HepG2 (cell line): Measurements from ENCODE around the gene HSD11B1. TPM values are rescaled to one million over a fixed set of nuclear protein-coding genes. Genes with fewer than 3 reads are reported as not detected.

Experiments
- ELF3 ChIP-seq: IDR thresholded peaks from 2 replicates; pipeline ENCODE4 v1.6.1; 2016; ENCODE audit warnings: missing genetic modification reagents, missing compliant biosample characterization
- HDAC6 ChIP-seq: fragments of 200-600 bp; sonication (generic); IDR thresholded peaks from 2 replicates; pipeline ENCODE4 v1.7.0; 2017; ENCODE audit warnings: mild to moderate bottlenecking, antibody characterized with exemption, low read length, low read depth
- HNRNPUL1 ChIP-seq: fragments of 200-400 bp; formaldehyde crosslinking; IDR thresholded peaks from 2 replicates; pipeline ENCODE4 v1.6.1; 2017; ENCODE audit warnings: low read depth, mild to moderate bottlenecking, low read length, moderate library complexity
- KLF12 ChIP-seq: sonication (generic); formaldehyde crosslinking; IDR thresholded peaks from 2 replicates; pipeline ENCODE4 v1.4.0; 2020; ENCODE audit warnings: missing genetic modification reagents, borderline replicate concordance
- MTA3 ChIP-seq: sonication (generic); formaldehyde crosslinking; IDR thresholded peaks from 2 replicates; pipeline ENCODE4 v1.4.0; 2020; ENCODE audit warnings: missing genetic modification reagents
- NR2F2 ChIP-seq: IDR thresholded peaks from 2 replicates; pipeline ENCODE4 v1.6.1; 2012; ENCODE audit warnings: low read depth, inconsistent platforms, borderline replicate concordance
- PHF21A ChIP-seq: sonication (generic); formaldehyde crosslinking; IDR thresholded peaks from 2 replicates; pipeline ENCODE4 v1.5.0; 2020; ENCODE audit warnings: mild to moderate bottlenecking, missing genetic modification reagents
- PHF5A ChIP-seq: IDR thresholded peaks from one replicate; pipeline ENCODE4 v1.6.1; 2018; ENCODE audit warnings: low read depth, missing genetic modification reagents; ENCODE audit not compliant: unreplicated experiment
- TOPORS ChIP-seq: sonication (generic); formaldehyde crosslinking; IDR thresholded peaks from 2 replicates; pipeline ENCODE4 v1.8.0; 2023; ENCODE audit warnings: mild to moderate bottlenecking, missing genetic modification reagents
- XRCC5 ChIP-seq: fragments of 200-400 bp; formaldehyde crosslinking; optimal IDR thresholded peaks from 2 replicates; pipeline ENCODE3; 2017; ENCODE audit warnings: mild to moderate bottlenecking, low read length
- ZFAT ChIP-seq: sonication (generic); formaldehyde crosslinking; conservative IDR thresholded peaks from 2 replicates; pipeline ENCODE4 v1.8.1; 2023; ENCODE audit warnings: missing genetic modification reagents, inconsistent platforms
- ZNF33A ChIP-seq: sonication (generic); formaldehyde crosslinking; IDR thresholded peaks from 2 replicates; pipeline ENCODE4 v1.5.1; 2020; ENCODE audit warnings: missing genetic modification reagents, mild to moderate bottlenecking, moderate library complexity, borderline replicate concordance
- ZNF703 ChIP-seq: sonication (generic); formaldehyde crosslinking; IDR thresholded peaks from 2 replicates; pipeline ENCODE4 v1.5.1; 2020; ENCODE audit warnings: missing genetic modification reagents, mild to moderate bottlenecking, moderate library complexity, borderline replicate concordance
- ZNF747 ChIP-seq: sonication (generic); formaldehyde crosslinking; IDR thresholded peaks from 2 replicates; pipeline ENCODE4 v1.8.1; 2023; ENCODE audit warnings: missing genetic modification reagents, mild to moderate bottlenecking, borderline replicate concordance
- ZNF782 ChIP-seq: sonication (generic); formaldehyde crosslinking; IDR thresholded peaks from 2 replicates; pipeline ENCODE4 v1.4.0; 2020; ENCODE audit warnings: missing genetic modification reagents, mild to moderate bottlenecking, borderline replicate concordance
- polyA plus RNA-seq, 8 experiments: library from polyadenylated mRNA; depleted of rRNA in 3 of 8; stranded (reverse) in 7 of 8; unstranded in 1 of 8; fragments of >200 nt; fragmentation: Illumina TruSeq in 4 of 8; extraction: Trizol in 4 of 8; gene quantifications; 2 replicates each; pipeline versions ENCODE4 v1.2.1 to v1.2.3, GENCODE V29; 2011 to 2016; ENCODE audit warnings: low read depth in 4 of 8, missing spikeins in 1 of 8, mixed read lengths in 1 of 8; ENCODE audit not compliant: insufficient read depth in 1 of 8
- total RNA-seq, 5 experiments: library from RNA; depleted of rRNA; stranded (reverse); fragments of >200 nt; fragmentation: Illumina TruSeq; extraction: Trizol; gene quantifications; 2 replicates each; pipeline ENCODE4 v1.2.3, GENCODE V29; 2016; ENCODE audit warnings: low read depth in 1 of 5
- TF ChIP-seq, protein P1 (sequence below): sonication (generic); formaldehyde crosslinking; IDR thresholded peaks from 2 replicates; pipeline ENCODE4 v1.4.0; 2020; ENCODE audit warnings: missing genetic modification reagents, low read depth, mild to moderate bottlenecking, borderline replicate concordance
- TF ChIP-seq, protein P2 (sequence below): sonication (generic); formaldehyde crosslinking; conservative IDR thresholded peaks from 2 replicates; pipeline ENCODE4 v1.4.0; 2020; ENCODE audit warnings: missing genetic modification reagents
- TF ChIP-seq, protein P3 (sequence below): sonication (generic); formaldehyde crosslinking; conservative IDR thresholded peaks from 2 replicates; pipeline ENCODE4 v1.4.0; 2020; ENCODE audit warnings: missing genetic modification reagents
- TF ChIP-seq, protein P4 (sequence below): sonication (generic); formaldehyde crosslinking; IDR thresholded peaks from 2 replicates; pipeline ENCODE4 v1.4.0; 2020; ENCODE audit warnings: low read depth, missing genetic modification reagents
- TF ChIP-seq, protein P5 (sequence below): sonication (generic); formaldehyde crosslinking; IDR thresholded peaks from 2 replicates; pipeline ENCODE4 v1.8.0; 2022; ENCODE audit warnings: missing genetic modification reagents, mild to moderate bottlenecking, moderate library complexity, borderline replicate concordance

HSD11B1 gene
- total and polyA plus RNA-seq, 2 of the 13 experiments (the other 11 are each of a cell fraction or from before 2014, with no cell fraction given) = not detected

DNA sequence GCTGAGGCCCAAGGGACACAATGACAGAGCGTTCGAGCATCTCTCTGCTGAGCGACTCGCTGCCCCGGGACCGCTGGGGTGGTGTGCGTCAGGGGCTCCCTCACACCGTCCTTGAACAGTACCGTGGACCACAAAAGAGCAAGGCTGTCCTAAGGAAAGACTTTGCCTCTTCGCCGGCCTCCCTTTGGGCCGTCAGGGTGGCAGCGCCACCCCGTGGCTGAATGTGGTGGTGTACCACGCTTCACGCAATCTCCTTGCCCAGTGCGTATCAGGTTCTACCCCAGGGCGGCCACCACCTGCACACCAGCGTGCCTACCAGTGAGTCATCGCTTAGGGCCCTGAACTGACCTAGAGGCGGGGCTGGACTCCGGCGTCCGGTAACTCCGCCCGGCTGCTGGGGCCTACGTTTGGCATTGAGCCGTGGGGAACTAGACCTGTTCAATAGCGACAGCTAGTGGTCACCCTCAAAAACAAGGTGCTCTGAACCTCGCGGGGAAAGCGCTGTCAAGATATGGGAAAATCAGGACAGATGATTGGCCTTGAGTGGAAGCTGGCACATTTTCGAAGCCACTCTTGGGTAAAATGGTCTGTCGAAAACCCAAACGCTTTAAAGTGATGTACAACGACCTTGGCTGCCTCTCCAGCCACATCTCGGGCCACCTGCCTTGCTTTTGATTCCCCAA, 43.1 kb downstream of the HSD11B1 start (continued):
- TF ChIP-seq, protein P1, sequence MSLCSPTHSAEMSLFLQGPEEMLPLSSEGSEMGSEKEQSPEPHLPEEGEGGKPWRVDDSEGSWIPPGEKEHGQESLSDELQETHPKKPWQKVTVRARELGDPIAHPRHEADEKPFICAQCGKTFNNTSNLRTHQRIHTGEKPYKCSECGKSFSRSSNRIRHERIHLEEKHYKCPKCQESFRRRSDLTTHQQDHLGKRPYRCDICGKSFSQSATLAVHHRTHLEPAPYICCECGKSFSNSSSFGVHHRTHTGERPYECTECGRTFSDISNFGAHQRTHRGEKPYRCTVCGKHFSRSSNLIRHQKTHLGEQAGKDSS (CRISPR knock-in tag) = peak; percentile 82; the same call in 1 of the 2 replicates
- TF ChIP-seq ZFAT (CRISPR knock-in tag) (no peak), HDAC6 (no peak), XRCC5 (peak; percentile 91), PHF5A (CRISPR knock-in tag) (no peak), ZNF747 (CRISPR knock-in tag) (no peak), TOPORS (CRISPR knock-in tag) (no peak), HNRNPUL1 (no peak), ZNF33A (CRISPR knock-in tag) (no peak), ZNF703 (CRISPR knock-in tag) (no peak), MTA3 (no peak), ZNF782 (peak; percentile 83; the same call in 1 of the 2 replicates), ELF3 (CRISPR knock-in tag) (peak; percentile 66; the same call in 1 of the 2 replicates), NR2F2 (no peak; the same call in 1 of the 2 replicates), PHF21A (CRISPR knock-in tag) (0 out of 2 replicates have a peak, but pooled peaks have one; percentile 40), KLF12 (CRISPR knock-in tag) (no peak)
- TF ChIP-seq, protein P2, sequence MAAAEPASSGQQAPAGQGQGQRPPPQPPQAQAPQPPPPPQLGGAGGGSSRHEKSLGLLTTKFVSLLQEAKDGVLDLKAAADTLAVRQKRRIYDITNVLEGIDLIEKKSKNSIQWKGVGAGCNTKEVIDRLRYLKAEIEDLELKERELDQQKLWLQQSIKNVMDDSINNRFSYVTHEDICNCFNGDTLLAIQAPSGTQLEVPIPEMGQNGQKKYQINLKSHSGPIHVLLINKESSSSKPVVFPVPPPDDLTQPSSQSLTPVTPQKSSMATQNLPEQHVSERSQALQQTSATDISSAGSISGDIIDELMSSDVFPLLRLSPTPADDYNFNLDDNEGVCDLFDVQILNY = no peak
- TF ChIP-seq, protein P3, sequence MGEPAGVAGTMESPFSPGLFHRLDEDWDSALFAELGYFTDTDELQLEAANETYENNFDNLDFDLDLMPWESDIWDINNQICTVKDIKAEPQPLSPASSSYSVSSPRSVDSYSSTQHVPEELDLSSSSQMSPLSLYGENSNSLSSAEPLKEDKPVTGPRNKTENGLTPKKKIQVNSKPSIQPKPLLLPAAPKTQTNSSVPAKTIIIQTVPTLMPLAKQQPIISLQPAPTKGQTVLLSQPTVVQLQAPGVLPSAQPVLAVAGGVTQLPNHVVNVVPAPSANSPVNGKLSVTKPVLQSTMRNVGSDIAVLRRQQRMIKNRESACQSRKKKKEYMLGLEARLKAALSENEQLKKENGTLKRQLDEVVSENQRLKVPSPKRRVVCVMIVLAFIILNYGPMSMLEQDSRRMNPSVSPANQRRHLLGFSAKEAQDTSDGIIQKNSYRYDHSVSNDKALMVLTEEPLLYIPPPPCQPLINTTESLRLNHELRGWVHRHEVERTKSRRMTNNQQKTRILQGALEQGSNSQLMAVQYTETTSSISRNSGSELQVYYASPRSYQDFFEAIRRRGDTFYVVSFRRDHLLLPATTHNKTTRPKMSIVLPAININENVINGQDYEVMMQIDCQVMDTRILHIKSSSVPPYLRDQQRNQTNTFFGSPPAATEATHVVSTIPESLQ (CRISPR knock-in tag) = no peak
- TF ChIP-seq, protein P4, sequence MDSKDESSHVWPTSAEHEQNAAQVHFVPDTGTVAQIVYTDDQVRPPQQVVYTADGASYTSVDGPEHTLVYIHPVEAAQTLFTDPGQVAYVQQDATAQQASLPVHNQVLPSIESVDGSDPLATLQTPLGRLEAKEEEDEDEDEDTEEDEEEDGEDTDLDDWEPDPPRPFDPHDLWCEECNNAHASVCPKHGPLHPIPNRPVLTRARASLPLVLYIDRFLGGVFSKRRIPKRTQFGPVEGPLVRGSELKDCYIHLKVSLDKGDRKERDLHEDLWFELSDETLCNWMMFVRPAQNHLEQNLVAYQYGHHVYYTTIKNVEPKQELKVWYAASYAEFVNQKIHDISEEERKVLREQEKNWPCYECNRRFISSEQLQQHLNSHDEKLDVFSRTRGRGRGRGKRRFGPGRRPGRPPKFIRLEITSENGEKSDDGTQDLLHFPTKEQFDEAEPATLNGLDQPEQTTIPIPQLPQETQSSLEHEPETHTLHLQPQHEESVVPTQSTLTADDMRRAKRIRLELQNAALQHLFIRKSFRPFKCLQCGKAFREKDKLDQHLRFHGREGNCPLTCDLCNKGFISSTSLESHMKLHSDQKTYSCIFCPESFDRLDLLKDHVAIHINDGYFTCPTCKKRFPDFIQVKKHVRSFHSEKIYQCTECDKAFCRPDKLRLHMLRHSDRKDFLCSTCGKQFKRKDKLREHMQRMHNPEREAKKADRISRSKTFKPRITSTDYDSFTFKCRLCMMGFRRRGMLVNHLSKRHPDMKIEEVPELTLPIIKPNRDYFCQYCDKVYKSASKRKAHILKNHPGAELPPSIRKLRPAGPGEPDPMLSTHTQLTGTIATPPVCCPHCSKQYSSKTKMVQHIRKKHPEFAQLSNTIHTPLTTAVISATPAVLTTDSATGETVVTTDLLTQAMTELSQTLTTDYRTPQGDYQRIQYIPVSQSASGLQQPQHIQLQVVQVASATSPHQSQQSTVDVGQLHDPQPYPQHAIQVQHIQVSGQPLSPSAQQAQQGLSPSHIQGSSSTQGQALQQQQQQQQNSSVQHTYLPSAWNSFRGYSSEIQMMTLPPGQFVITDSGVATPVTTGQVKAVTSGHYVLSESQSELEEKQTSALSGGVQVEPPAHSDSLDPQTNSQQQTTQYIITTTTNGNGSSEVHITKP (CRISPR knock-in tag) = no peak
- TF ChIP-seq, protein P5, sequence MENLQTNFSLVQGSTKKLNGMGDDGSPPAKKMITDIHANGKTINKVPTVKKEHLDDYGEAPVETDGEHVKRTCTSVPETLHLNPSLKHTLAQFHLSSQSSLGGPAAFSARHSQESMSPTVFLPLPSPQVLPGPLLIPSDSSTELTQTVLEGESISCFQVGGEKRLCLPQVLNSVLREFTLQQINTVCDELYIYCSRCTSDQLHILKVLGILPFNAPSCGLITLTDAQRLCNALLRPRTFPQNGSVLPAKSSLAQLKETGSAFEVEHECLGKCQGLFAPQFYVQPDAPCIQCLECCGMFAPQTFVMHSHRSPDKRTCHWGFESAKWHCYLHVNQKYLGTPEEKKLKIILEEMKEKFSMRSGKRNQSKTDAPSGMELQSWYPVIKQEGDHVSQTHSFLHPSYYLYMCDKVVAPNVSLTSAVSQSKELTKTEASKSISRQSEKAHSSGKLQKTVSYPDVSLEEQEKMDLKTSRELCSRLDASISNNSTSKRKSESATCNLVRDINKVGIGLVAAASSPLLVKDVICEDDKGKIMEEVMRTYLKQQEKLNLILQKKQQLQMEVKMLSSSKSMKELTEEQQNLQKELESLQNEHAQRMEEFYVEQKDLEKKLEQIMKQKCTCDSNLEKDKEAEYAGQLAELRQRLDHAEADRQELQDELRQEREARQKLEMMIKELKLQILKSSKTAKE = no peak
